Activated naive CD4-positive, alpha-beta T cell treated with anti-CD3 and anti-CD28 coated beads, Interleukin-2, amount 50 U/mL, for 72 hours (primary cell): ENCODE data around the gene TMEM61. TPM values are rescaled to one million over a fixed set of nuclear protein-coding genes. Genes with fewer than 3 reads are reported as not detected.

Source experiments
- ATAC-seq, 2 donors: fragments of 150-1000 bp; cut with Tn5 transposase; 2 replicates each; pipeline ENCODE4 v1.10.0; 2021; ENCODE audit warnings: mild to moderate bottlenecking in 2 of 2, moderate library complexity in 2 of 2
- DNase-seq, 2 donors: peaks; one replicate each; pipeline ENCODE4 v3.0.0; 2021 to 2022; ENCODE audit warnings: low spot score in 2 of 2
- H3K27ac Mint-ChIP-seq, 2 donors: one replicate each; pipeline ENCODE4 v1.8.0; 2022; ENCODE audit warnings: mild to moderate bottlenecking in 2 of 2, mixed read lengths in 2 of 2
- H3K36me3 Mint-ChIP-seq, 2 donors: one replicate each; pipeline ENCODE4 v1.8.0; 2022; ENCODE audit warnings: mixed read lengths in 2 of 2
- H3K9me3 Mint-ChIP-seq, 2 donors: one replicate each; pipeline ENCODE4 v1.8.0; 2022; ENCODE audit warnings: mixed read lengths in 2 of 2
- total RNA-seq, 2 donors: library from RNA; stranded (reverse); gene quantifications; one replicate each; pipeline ENCODE4 v1.2.3, GENCODE V29; 2022

Gene TMEM61
- total RNA-seq, 2 donors from 2014 or later: 0.23 TPM; not detected in 1

DNA sequence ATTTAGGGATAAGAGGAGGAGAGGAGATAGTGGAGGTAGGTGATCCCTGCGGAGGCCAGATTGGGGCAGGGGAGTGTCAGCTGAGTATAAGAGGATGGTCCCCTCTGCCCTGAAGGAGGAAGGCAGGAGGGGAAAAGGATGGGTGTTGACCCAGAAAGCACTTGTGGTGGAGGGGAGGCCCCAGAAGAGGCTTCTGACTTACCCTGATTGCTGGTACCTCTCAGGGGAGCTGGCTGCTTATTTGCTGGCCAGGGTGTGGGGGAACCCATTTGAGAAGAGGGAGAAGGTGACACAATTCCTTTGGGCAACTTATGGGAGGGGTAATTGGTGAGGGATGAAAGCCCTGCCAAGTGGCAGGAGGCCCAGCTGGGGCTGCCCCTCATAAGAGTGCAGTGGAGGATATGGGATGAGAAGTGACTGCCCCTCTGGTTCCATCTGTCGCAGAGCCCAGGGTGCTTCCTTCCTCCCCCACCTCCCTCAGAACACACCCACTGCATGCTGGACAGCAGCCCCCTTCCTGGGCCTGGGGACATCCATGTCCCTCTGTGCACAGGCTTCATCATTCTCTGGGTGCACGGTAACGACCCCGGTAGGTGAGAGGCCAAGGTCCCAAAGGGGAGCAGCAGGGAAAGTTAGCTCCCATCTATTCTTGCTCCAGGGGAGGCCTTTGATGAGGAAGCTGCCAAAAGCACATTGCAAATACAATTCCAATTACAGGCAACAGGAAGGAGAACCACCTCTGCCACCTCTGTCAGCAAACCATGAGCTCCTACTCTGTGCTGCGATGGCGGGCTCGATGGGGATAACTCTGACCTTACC lies 57.5 kb downstream of the TMEM61 start:
- no peak for ATAC-seq
- no peaks in the 10 kb centered on the region for H3K36me3 Mint-ChIP-seq
- no peaks in the 10 kb centered on the region for H3K9me3 Mint-ChIP-seq
- no peak for DNase-seq
- H3K27ac Mint-ChIP-seq: no peak overlapping the region

DNA sequence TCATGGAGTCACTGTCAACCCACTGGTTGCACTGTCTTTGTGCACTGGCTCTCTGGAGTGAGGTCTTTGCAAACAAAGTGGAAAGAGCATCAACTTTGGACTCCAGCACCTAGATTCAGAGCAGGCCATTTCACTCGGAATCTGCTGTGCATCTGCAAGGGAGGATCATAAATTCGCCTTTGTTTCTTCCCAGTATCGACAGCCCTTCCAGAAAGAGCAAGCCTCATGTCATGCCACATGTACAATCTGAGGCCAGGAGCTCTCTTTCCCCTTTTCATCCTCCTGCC lies 58.1 kb downstream of the TMEM61 start:
- ATAC-seq: no peak
- no peaks in the 10 kb centered on the region for H3K9me3 Mint-ChIP-seq
- no peaks in the 10 kb centered on the region for H3K36me3 Mint-ChIP-seq
- DNase-seq: no peak
- H3K27ac Mint-ChIP-seq: no peak overlapping the region

DNA sequence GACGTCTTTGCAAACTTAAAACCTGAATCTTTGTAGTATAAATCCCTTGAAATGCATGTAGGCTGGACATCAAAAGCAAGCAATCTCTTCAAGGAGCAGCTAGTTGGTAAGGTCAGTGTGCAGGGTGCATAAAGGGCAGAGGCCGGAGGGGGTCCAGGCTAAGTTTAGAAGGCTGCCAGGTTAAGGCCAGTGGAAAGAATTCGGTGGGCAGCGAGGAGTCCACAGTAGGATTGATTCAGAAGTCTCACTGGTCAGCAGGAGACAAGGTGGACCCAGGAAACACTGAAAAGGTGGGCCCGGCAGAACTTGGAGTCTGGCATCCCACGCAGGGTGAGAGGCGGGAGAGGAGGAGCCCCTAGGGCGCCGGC lies 58.5 kb downstream of the TMEM61 start:
- ATAC-seq (no peak), DNase-seq (no peak)
- no peaks in the 10 kb centered on the region for H3K9me3 Mint-ChIP-seq
- H3K36me3 Mint-ChIP-seq: no peaks in the 10 kb centered on the region
- no peak overlapping the region for H3K27ac Mint-ChIP-seq

DNA sequence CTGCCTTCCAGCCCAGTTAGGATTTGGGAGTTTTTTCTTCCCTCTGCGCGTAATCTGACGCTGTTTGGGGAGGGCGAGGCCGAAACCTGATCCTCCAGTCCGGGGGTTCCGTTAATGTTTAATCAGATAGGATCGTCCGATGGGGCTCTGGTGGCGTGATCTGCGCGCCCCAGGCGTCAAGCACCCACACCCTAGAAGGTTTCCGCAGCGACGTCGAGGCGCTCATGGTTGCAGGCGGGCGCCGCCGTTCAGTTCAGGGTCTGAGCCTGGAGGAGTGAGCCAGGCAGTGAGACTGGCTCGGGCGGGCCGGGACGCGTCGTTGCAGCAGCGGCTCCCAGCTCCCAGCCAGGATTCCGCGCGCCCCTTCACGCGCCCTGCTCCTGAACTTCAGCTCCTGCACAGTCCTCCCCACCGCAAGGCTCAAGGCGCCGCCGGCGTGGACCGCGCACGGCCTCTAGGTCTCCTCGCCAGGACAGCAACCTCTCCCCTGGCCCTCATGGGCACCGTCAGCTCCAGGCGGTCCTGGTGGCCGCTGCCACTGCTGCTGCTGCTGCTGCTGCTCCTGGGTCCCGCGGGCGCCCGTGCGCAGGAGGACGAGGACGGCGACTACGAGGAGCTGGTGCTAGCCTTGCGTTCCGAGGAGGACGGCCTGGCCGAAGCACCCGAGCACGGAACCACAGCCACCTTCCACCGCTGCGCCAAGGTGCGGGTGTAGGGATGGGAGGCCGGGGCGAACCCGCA lies 59.1 kb downstream of the TMEM61 start, which contains the start of gene PCSK9:
Gene PCSK9, plus strand, starts transcription at position 207 of the 741 bp plus-strand sequence. Its CDS starts 290 bp downstream, at position 497.
- no peaks in the 10 kb centered on the region for H3K9me3 Mint-ChIP-seq
- peak in 1 of 2 donors; percentile 54 for ATAC-seq
- DNase-seq: no peak
- H3K27ac Mint-ChIP-seq: no peak within 1 kb of the TSS
- no peaks in the 10 kb centered on the region for H3K36me3 Mint-ChIP-seq

DNA sequence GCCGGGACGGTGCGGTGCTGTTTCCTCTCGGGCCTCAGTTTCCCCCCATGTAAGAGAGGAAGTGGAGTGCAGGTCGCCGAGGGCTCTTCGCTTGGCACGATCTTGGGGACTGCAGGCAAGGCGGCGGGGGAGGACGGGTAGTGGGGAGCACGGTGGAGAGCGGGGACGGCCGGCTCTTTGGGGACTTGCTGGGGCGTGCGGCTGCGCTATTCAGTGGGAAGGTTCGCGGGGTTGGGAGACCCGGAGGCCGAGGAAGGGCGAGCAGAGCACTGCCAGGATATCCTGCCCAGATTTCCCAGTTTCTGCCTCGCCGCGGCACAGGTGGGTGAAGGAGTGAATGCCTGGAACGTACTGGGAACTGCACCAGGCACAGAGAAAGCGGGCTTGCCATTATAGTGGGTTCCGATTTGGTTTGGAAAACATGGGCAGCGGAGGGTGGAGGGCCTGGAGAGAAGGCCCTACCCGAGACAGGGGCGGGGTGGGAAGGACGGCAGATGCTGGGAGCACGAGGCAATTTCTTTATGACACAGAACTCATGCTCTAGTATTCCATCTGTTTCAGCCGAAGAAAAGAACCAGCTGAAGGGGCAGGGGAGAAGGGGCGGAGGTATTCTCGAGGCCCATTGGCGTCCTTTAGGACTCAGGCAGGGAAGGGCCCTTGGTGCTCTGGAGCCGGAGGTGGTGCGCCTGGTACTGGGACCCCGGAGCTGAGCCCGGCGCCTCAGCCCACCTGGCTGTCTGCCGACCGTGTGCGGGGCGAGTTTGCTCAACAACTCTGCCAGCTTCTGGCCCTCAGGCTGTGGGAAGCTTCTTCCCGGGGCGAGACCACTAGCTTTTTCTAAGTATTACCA lies 59.9 kb downstream of the TMEM61 start:
- no peak for DNase-seq
- no peak for ATAC-seq
- H3K36me3 Mint-ChIP-seq: no peaks in the 10 kb centered on the region
- H3K27ac Mint-ChIP-seq: no peak overlapping the region
- no peaks in the 10 kb centered on the region for H3K9me3 Mint-ChIP-seq

DNA sequence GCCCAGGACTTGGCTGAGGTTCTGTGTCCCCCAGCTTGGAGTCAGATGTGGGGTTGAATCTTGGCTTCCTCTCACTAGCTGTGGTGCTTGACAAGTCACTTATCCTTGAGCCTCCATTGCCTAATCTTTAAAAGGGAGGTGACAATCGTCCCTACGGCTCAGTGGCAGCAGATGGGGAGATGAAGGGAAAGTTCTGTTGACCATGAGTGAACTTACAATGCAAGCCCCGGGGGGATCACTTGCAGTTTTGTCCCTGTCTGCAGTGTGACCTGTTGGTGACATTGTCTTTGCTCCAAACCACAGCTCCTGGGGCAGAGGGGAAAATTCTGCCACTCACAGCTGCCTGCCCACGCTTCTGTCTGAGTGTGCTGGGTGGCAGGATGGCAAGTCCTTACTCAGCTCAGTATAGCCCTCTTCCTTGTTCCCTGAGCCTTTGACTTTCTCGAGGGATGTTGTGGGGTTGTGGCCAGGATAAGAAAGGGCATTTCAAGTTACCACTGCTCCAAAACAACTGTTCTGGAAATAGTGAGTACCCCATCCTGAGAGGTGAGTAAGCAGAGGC lies 60.6 kb downstream of the TMEM61 start:
- DNase-seq (no peak), ATAC-seq (peak in 1 of 2 donors; percentile 9)
- Mint-ChIP-seq H3K9me3 (no peaks in the 10 kb centered on the region), H3K27ac (no peak overlapping the region), H3K36me3 (no peaks in the 10 kb centered on the region)

DNA sequence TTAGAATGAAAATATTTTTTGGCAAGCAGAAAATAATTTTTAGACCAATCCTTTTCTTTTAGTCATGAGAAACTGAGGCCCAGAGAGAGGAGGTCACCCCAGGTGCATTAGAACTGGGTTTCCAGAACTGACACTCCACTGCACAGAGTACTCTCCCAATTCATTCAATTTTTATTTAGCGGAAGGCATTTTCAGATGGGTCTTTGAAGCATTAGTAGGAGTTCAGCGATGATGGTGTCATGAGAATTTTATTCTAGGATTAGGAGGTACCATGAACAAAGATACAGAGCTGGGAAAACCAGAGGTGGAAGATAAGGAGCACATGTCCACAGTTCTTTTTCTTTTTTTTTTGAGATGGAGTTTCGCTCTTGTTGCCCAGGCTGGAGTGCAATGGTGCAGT lies 61.2 kb downstream of the TMEM61 start:
- DNase-seq (no peak), ATAC-seq (no peak)
- H3K27ac Mint-ChIP-seq: no peak overlapping the region
- H3K9me3 Mint-ChIP-seq: no peaks in the 10 kb centered on the region
- H3K36me3 Mint-ChIP-seq: no peaks in the 10 kb centered on the region

Other genes with a start within 250 kb of the TMEM61 start
- gene PARS2, start 216.1 kb upstream of the TMEM61 start, total RNA-seq: 1 to 10 TPM; 5.1 to 6.7 TPM
- gene TTC22, start 179.3 kb upstream of the TMEM61 start, total RNA-seq: 1 to 10 TPM; 1.4 to 9.6 TPM
- 10 to 100 TPM; 28.4 to 94.6 TPM for gene DHCR24, start 93.4 kb upstream of the TMEM61 start, total RNA-seq
- under 1 TPM in 1 of 2 donors, not detected in 1; 0.12 TPM for gene BSND, start 18.3 kb downstream of the TMEM61 start, total RNA-seq
- gene PCSK9, start 58.9 kb downstream of the TMEM61 start, total RNA-seq: not detected
- 10 to 100 TPM; 34.0 to 48.7 TPM for gene USP24, start 234.7 kb downstream of the TMEM61 start, total RNA-seq